8988T (cell line): ENCODE measurements around the gene LEFTY2.

Experiments
- DNase-seq: peaks from one replicate; pipeline ENCODE4 v3.0.0; 2011

The LEFTY2 gene

DNA sequence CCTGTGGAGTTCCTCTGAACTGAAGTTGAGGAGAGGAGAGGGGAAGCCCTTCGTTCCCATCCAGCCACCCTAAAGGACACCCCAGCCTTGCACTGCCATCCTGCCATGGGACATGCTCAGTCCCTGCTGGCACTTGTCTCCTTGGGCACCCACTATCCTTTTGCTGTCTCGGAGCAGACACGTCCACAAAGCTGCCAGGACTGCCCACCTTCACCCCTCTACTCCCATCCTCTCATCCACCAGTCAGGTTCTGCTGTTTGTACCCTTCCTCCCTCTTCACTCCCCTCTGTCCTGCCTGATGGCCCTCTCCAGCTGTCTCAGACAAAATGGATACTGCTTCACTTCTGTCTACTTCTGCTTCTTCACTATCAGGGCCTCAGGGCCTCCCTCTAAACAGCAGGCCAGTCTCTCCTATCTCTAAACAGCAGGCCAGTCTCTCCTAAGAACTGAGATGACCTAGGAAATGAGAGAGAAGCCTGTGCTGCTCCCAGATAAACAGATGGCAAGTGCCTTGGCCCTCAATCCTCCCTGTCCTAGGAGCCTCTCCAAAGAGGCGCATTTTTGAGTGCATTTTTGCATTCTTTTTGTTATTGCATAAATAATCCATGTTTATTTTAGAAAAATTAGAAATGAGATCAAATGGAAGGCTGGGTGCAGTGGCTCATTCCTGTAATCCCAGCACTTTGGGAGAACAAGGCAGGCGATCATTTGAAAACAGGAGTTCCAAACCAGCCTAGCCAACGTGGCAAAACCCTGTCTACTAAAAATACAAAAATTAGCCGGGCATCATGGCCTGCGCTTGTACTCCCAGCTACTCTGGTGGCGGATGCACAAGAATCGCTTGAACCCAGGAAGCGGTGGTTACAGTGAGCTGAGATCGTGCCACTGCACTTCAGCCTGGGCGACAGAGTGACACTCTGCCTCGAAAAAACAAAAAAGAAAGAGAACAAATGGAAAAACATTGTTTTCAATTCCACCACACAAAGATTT lies 12.5 kb downstream of the LEFTY2 start:
- no peak for DNase-seq

GRCh38 chr1:225926551-225927113 lies 14.4 kb downstream of the LEFTY2 start:
- no peak for DNase-seq

GRCh38 chr1:225923692-225924555 lies 17.1 kb downstream of the LEFTY2 start, which contains the start of gene PYCR2:
Gene PYCR2, minus strand, starts transcription at chr1:225924250. Its CDS starts 140 bp downstream, at chr1:225924110.
- DNase-seq, result peak; percentile 97

GRCh38 chr1:225923381-225923691 lies 17.7 kb downstream of the LEFTY2 start:
- no peak for DNase-seq

GRCh38 chr1:225921734-225922709 lies 19.0 kb downstream of the LEFTY2 start:
- DNase-seq, result no peak

GRCh38 chr1:225919906-225920305 lies 21.1 kb downstream of the LEFTY2 start:
- DNase-seq, result no peak

- DNase-seq, result no peak
Observed at GRCh38 chr1:225918280-225918679, 22.7 kb downstream of the LEFTY2 start.

GRCh38 chr1:225917536-225917935 lies 23.5 kb downstream of the LEFTY2 start:
- no peak for DNase-seq

DNA sequence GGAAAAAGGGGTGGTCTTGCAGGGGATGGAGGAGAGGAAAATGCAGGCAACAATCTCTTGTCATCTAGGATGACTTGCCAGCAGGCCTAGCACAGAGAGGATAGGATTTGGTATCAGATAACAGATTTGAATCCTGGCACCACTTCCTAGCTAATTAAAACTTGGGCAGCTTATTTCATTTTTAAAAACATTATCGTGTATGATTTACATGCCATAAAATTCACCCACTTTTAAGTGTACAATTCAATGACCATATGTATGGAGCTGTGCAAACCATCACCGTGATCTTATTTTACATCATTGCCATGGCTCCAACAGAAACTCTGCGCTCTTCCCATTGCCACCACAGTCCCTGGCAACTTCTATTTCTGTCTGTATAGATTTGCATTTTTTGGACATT lies 23.9 kb downstream of the LEFTY2 start:
- DNase-seq, result no peak

GRCh38 chr1:225915538-225915991 lies 25.5 kb downstream of the LEFTY2 start:
- no peak for DNase-seq

- no peak for DNase-seq
Observed at GRCh38 chr1:225914947-225915346, 26.1 kb downstream of the LEFTY2 start.

DNA sequence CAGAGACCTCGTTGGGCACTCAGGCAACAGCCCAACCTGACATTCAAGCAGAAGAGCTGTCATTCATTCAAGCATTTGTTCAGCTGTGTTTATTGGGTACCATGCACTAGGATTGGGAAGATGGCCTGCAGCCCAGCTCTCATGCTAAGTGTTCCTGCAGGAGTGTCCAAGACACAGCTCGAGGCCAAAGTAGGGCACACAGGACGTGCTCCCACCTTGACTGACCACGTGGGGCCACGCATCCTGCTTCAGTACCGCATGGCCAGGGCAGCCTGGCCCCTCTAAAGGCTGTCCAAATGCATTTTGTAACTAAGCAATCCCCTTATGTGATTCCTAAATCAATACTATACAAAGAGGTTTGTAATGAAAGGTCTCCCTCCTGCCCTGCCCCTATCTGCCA lies 26.6 kb downstream of the LEFTY2 start:
- no peak for DNase-seq

GRCh38 chr1:225911191-225912130 lies 29.6 kb downstream of the LEFTY2 start:
- peak; percentile 65 for DNase-seq

GRCh38 chr1:225909477-225909876 lies 31.5 kb downstream of the LEFTY2 start:
- DNase-seq, result no peak

DNA sequence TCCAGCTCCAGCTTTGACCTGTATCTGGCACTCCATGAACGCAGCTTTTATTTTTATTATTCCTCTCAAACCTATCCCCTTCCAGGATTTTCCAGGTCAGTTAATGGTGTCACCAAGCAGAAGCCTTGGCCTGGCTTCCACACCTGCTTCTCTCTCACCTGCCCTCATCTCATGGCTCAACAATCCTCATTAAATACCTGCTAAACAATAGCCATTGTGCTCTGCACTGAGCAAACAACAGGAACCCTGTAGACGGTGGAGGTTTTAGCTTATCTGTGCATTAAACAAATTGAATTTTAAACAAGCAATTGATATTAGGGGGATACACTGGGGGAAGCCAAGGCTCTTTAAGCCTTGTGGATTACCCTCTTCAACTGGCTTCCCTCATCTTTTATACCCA lies 32.2 kb downstream of the LEFTY2 start:
- DNase-seq, result no peak

DNA sequence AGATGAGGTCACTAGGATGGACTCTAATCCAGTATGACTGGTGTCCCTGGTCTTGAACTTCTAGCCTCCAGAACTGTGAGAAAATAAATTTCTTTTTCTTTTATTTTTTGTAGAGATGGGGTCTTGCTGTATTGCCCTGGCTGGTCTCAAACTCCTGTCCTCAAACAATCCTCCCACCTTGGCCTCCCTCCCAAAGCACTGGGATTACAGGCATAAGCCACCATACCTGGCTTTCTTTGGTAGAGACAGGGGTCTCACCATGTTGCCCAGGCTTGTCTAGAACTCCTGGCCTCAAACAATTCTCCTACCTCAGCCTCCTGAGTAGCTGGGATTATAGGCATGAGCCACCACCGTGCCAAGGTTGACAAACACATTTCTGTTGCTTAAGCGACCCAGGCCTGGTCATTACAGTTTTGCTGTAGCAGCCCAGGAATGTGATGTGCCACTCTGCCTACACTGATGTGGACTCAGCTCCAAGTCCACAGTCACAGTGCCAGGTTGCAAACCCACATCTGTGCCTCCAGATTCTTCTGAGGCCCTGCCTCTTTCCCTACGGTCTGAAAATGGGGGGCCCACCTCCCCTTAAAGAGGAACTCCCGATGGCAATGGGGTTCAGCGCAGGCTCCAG lies 32.9 kb downstream of the LEFTY2 start:
- no peak for DNase-seq

- DNase-seq, result no peak
Observed at GRCh38 chr1:225907341-225907740, 33.7 kb downstream of the LEFTY2 start.

- no peak for DNase-seq
Observed at GRCh38 chr1:225906467-225906866, 34.6 kb downstream of the LEFTY2 start.

DNA sequence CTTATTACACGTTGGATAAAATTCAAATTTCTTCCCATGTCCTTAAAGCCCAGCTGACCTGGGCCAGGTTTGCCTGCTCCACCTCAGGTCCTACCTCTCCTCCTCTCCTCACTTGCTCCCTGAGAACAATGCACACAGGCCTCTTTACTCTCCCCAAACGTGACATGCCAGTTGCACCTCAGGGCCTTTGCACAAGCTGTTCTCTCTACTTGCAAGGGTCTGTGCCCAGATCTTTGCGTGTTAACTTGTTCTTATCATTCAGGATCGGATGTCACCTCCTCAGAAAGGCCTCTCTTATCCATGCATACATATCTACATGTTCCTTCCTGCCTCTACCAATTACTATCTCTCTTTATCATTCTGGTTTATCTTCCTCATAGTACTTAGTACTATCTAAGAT lies 37.4 kb downstream of the LEFTY2 start:
- no peak for DNase-seq
